GM18861 (cell line): Measurements from ENCODE around the gene UBXN10.

Experiments
- ATAC-seq: cut with Tn5 transposase; IDR thresholded peaks from one replicate; pipeline ENCODE4 v1.9.1; 2021; ENCODE audit not compliant: unreplicated experiment

The UBXN10 gene

GRCh38 chr1:20151906-20152598 lies 33.8 kb upstream of the UBXN10 start:
- no peak for ATAC-seq

- no peak for ATAC-seq
These were observed 33.3 kb upstream of the UBXN10 start for GRCh38 chr1:20152599-20152930.

GRCh38 chr1:20153000-20153418 lies 32.9 kb upstream of the UBXN10 start:
- ATAC-seq = no peak

- ATAC-seq = no peak
These were observed 31.5 kb upstream of the UBXN10 start for GRCh38 chr1:20154301-20154831.

- ATAC-seq = no peak
These were observed 27.4 kb upstream of the UBXN10 start for GRCh38 chr1:20158358-20159070.

- no peak for ATAC-seq
These were observed 25.9 kb upstream of the UBXN10 start for GRCh38 chr1:20160034-20160433.

GRCh38 chr1:20164694-20165202 lies 21.1 kb upstream of the UBXN10 start:
- no peak for ATAC-seq

- ATAC-seq = no peak
These were observed 20.4 kb upstream of the UBXN10 start for GRCh38 chr1:20165522-20165951.

GRCh38 chr1:20166051-20166450 lies 19.8 kb upstream of the UBXN10 start:
- no peak for ATAC-seq

GRCh38 chr1:20167126-20167525 lies 18.8 kb upstream of the UBXN10 start:
- ATAC-seq = no peak

GRCh38 chr1:20168564-20169491 lies 17.1 kb upstream of the UBXN10 start:
- no peak for ATAC-seq

GRCh38 chr1:20169932-20170331 lies 16.0 kb upstream of the UBXN10 start:
- no peak for ATAC-seq

- ATAC-seq = no peak
These were observed 13.8 kb upstream of the UBXN10 start for GRCh38 chr1:20172033-20172590.

- no peak for ATAC-seq
These were observed 10.8 kb upstream of the UBXN10 start for GRCh38 chr1:20174937-20175666.

- ATAC-seq = no peak
These were observed 7.1 kb upstream of the UBXN10 start for GRCh38 chr1:20178634-20179370.

- ATAC-seq = no peak
These were observed 6.3 kb upstream of the UBXN10 start for GRCh38 chr1:20179371-20180128.

- no peak for ATAC-seq
These were observed 5.6 kb upstream of the UBXN10 start for GRCh38 chr1:20180129-20180843.

- no peak for ATAC-seq
These were observed 5.1 kb upstream of the UBXN10 start for GRCh38 chr1:20180844-20181207.
